HG03558 (cell line): Measurements from ENCODE around the gene NDUFS1.

Experiments used
- ATAC-seq: cut with Tn5 transposase; IDR thresholded peaks from one replicate; pipeline ENCODE4 v1.9.1; 2021; ENCODE audit warnings: moderate number of reproducible peaks; ENCODE audit not compliant: unreplicated experiment; ENCODE audit errors: extremely low read depth

The NDUFS1 gene

DNA sequence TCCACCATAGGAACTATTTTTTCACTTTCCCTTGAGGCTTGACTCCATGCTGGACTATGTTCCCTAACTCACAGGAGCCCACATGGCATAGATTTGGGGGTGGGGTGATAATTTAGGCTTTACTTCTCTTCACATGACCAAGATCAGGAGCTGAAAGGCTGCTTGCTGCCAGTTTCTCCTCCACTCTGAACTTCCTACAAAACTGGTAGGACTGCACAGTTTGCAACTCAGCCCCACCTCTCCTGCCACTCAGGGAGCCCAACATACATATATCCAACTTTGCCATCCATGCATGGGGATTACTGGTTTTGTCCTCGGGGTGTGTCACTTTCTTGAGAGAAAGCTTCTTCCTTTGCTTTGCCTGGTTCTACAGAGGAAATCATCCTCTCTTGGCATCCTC is 87.4 kb downstream of the NDUFS1 start:
- no peak for ATAC-seq

DNA sequence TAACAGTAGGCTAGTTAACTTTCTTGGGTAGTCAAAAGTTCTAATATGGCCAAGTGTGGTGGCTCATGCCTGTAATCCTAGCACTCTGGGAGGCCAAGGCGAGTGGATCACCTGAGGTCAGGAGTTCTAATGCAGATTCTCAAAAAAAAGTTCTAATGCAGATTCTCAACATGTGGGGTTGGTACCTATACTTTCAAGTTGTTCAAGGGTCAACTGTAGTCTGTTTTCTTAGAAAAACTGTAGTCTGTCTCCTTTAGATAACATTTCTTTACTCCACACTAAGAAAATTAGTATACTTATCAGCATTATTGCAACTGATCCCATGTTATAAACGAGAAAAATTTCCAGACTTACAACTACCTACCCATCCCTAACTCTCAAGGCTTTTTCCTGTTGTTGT is 89.8 kb downstream of the NDUFS1 start:
- no peak for ATAC-seq

DNA sequence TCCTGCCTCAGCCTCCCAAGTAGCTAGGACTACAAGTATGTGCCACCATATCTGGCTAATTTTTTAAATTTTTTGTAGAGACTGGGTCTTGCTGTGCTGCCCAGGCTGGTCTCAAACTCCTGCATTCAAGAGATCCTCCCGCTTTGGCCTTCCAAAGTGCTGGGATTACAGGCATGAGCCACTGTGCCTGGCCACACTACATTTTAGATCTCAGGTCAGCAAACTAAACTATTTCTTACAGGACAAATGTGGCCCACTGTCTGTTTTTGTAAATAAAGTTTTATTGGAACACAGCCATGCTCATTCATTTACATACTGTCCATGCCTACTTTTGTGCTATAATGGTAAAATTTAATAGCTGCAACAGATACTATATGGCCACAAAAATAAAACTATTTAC is 91.0 kb downstream of the NDUFS1 start:
- no peak for ATAC-seq
